ENCODE results near the gene CHN1. TPM values are rescaled to one million over a fixed set of nuclear protein-coding genes. Genes with fewer than 3 reads are reported as not detected.

CHN1 gene
- total RNA-seq, 1 donor from 2014 or later = 7.8 TPM

DNA sequence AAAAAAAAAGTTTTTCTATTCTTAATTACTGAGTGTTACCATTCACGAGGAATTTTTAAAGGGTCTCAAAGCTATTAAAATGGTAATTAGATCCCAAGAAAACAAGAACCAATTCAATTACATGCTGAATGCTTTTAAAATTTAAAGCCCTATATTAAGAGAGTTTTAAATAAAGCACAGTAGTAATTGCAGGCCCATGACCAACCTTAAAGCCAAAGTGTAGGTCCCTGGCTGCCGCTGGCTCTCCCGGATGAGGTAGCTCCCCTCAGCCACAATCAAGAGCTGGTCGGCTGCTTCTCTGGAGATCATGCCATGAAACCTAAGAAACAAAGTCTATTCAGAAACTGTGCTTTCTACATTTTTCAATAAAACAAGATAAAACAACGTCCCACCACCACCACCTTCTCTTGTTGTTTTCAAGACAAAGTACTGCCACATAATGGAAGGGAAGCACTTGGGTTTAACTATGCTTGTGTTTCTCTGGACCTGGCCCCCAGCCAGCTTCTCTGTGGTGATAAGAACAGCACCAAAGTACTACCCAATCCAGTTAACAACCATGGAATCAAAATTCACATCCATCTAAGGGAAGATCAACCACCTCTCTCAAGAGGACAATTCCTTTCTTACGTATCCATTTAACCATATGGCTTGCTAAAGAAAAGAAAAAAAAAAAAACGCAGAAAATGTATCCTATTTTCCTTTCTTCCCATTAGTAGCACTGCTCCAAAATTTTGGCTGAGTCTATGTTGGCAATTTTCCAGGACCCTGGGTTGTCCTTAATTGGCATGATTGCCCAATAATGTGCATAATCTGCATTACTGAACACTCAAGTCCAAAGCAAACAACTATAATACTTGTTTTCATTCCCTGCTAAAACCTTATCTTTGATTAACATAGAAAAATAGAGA is 90.1 kb downstream of the CHN1 start:
- H3K4me1 ChIP-seq (ENCODE audit: control insufficient read depth in 3 of 3, insufficient read depth in 3 of 3, low read length in 3 of 3) = no peaks in the 10 kb centered on the region
- no peak overlapping the region for H3K27ac ChIP-seq (ENCODE audit: low read depth, low read length)

DNA sequence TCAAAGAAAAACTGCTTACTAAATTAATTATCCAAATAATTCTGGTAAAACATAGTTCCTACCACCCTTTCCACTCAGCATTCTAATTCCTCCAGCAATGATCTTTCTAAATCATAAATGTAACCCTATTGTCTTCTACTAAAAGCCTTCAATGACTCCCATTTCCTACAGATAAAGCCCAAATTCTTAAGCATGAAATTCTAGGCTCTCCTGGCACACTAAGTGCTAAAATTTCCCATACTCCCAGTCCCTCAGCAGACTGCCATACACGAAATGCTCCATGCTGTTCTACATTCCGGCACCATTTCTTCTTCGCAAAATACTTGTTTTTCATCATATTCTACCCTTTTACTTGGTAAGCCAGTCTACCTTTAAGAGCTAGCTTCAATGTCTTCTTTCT is 96.9 kb downstream of the CHN1 start:
- no peak overlapping the region for H3K27ac ChIP-seq (ENCODE audit: low read depth, low read length)
- peaks cover 0 to 2% (median 0%) of the 10 kb centered on the region in 3 donors for H3K36me3 ChIP-seq (ENCODE audit: control insufficient read depth in 3 of 3, insufficient read depth in 3 of 3, low read length in 3 of 3)
- no peaks in the 10 kb centered on the region for H3K4me1 ChIP-seq (ENCODE audit: control insufficient read depth in 3 of 3, insufficient read depth in 3 of 3, low read length in 3 of 3)
- H3K4me3 ChIP-seq (ENCODE audit: low read length in 3 of 3) = no peak overlapping the region
- H3K9ac ChIP-seq (ENCODE audit: low read depth in 1 of 3, low read length in 3 of 3) = no peak overlapping the region
- H3K9me3 ChIP-seq (ENCODE audit: control insufficient read depth in 3 of 3, low read length in 3 of 3) = no peaks in the 10 kb centered on the region
- no peaks in the 10 kb centered on the region for H3K27me3 ChIP-seq (ENCODE audit: control insufficient read depth in 3 of 3, insufficient read depth in 3 of 3, low read length in 3 of 3)

More for the DNA sequence above, 90.1 kb downstream of the CHN1 start:
- Histone ChIP-seq H3K27me3 (ENCODE audit: control insufficient read depth in 3 of 3, insufficient read depth in 3 of 3, low read length in 3 of 3) (no peaks in the 10 kb centered on the region), H3K36me3 (ENCODE audit: control insufficient read depth in 3 of 3, insufficient read depth in 3 of 3, low read length in 3 of 3) (peaks cover 0 to 2% (median 0%) of the 10 kb centered on the region in 3 donors), H3K9ac (ENCODE audit: low read depth in 1 of 3, low read length in 3 of 3) (no peak overlapping the region), H3K4me3 (ENCODE audit: low read length in 3 of 3) (no peak overlapping the region), H3K9me3 (ENCODE audit: control insufficient read depth in 3 of 3, low read length in 3 of 3) (no peaks in the 10 kb centered on the region)

DNA sequence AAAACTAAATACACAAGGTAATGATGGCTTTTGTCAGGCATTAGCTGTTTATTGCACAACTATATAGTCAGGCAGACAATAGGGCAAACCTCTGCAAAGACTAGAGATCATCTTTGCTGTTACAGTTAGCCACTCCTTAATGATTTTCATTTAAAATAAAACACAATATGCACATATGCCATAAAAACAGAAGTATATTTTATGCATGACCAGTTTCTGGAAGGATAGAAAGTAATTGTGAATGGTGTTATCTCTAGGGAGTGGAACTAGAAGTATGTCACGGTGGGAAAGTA is 102.0 kb downstream of the CHN1 start:
- no peak overlapping the region for H3K4me3 ChIP-seq (ENCODE audit: low read length in 3 of 3)
- H3K27ac ChIP-seq (ENCODE audit: low read depth, low read length) = no peak overlapping the region
- peaks cover 0 to 2% (median 0%) of the 10 kb centered on the region in 3 donors for H3K4me1 ChIP-seq (ENCODE audit: control insufficient read depth in 3 of 3, insufficient read depth in 3 of 3, low read length in 3 of 3)
- H3K9ac ChIP-seq (ENCODE audit: low read depth in 1 of 3, low read length in 3 of 3) = no peak overlapping the region
- H3K36me3 ChIP-seq (ENCODE audit: control insufficient read depth in 3 of 3, insufficient read depth in 3 of 3, low read length in 3 of 3) = no peaks in the 10 kb centered on the region
- no peaks in the 10 kb centered on the region for H3K27me3 ChIP-seq (ENCODE audit: control insufficient read depth in 3 of 3, insufficient read depth in 3 of 3, low read length in 3 of 3)
- H3K9me3 ChIP-seq (ENCODE audit: control insufficient read depth in 3 of 3, low read length in 3 of 3) = no peaks in the 10 kb centered on the region

DNA sequence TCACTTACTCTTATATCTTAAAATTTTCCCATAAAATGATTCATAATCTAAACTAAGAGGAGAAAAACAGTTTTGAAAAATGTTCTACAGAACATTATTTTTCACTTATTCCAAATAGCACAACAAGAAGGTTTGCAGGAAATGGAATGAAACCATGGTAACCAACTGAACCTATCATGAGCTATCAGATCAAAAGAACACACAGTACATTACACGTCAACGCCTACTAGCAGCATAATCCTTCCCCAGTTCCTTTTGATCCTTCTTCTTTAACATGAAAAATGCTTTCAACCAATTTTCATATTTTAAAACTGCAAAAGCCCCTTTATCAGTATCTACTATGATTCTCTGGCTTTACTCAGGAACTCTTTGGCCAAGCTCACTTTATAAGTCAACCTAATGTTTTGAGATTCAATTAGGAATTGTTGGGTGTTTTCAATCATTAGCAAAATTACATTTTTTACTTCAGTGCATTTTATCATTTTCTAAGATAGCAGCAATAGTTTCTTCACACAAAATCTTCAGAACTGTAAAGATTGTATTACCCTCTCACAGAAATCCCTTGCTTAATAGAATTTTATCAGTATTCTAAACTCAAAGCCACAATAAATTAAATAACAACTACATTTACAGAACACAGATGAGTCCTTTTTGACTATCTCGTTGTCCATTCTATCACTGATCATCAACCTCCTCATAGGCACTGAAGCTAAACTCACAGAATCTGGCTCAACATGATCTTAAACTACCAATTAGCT is 102.5 kb downstream of the CHN1 start:
- Histone ChIP-seq H3K27ac (ENCODE audit: low read depth, low read length) (no peak overlapping the region), H3K9me3 (ENCODE audit: control insufficient read depth in 3 of 3, low read length in 3 of 3) (no peaks in the 10 kb centered on the region), H3K4me1 (ENCODE audit: control insufficient read depth in 3 of 3, insufficient read depth in 3 of 3, low read length in 3 of 3) (peaks cover 0 to 2% (median 0%) of the 10 kb centered on the region in 3 donors), H3K27me3 (ENCODE audit: control insufficient read depth in 3 of 3, insufficient read depth in 3 of 3, low read length in 3 of 3) (no peaks in the 10 kb centered on the region), H3K36me3 (ENCODE audit: control insufficient read depth in 3 of 3, insufficient read depth in 3 of 3, low read length in 3 of 3) (no peaks in the 10 kb centered on the region), H3K4me3 (ENCODE audit: low read length in 3 of 3) (no peak overlapping the region), H3K9ac (ENCODE audit: low read depth in 1 of 3, low read length in 3 of 3) (no peak overlapping the region)

DNA sequence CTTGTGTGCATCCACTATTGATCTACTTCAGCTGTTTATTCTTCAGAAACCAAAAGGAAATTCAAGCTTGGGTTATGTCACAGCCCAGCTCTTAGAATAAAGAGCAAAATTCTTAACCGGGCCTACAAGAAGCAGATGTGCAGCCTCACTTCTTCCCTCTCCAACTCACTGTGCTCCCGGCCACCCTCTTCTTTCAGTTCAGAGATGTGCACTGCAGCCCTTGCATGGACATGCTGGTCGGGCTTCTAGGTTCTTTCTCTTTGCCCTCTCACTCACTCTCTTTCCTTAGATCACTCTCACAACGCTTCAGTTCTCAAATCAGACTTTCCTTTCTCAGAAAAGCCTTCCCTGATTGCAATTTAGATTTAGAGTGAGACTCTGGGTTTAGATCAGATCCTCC is 104.1 kb downstream of the CHN1 start:
- no peaks in the 10 kb centered on the region for H3K36me3 ChIP-seq (ENCODE audit: control insufficient read depth in 3 of 3, insufficient read depth in 3 of 3, low read length in 3 of 3)
- H3K27ac ChIP-seq (ENCODE audit: low read depth, low read length) = no peak overlapping the region
- H3K27me3 ChIP-seq (ENCODE audit: control insufficient read depth in 3 of 3, insufficient read depth in 3 of 3, low read length in 3 of 3) = no peaks in the 10 kb centered on the region
- no peaks in the 10 kb centered on the region for H3K9me3 ChIP-seq (ENCODE audit: control insufficient read depth in 3 of 3, low read length in 3 of 3)
- H3K9ac ChIP-seq (ENCODE audit: low read depth in 1 of 3, low read length in 3 of 3) = no peak overlapping the region
- H3K4me3 ChIP-seq (ENCODE audit: low read length in 3 of 3) = no peak overlapping the region
- H3K4me1 ChIP-seq (ENCODE audit: control insufficient read depth in 3 of 3, insufficient read depth in 3 of 3, low read length in 3 of 3) = peaks cover 0 to 2% (median 0%) of the 10 kb centered on the region in 3 donors

DNA sequence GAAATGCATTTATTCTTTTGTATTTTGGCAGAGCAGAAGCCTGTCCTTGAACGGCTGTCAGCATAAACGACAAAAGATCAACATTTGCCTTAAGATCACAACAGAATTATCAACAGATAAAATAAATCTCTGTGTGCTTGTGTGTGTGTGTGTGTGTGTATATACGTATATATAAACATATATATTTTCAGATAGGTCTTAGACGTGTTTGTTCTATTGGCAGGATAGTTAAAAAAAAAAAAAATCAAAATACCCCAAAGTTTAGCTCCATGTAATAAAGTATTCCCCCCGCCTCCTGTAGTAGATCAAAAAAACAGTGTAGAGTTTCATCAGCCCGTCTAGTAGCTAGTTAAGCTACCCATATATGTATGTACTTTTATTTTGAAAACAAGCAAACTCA is 107.9 kb downstream of the CHN1 start:
- H3K4me3 ChIP-seq (ENCODE audit: low read length in 3 of 3) = no peak overlapping the region
- no peak overlapping the region for H3K27ac ChIP-seq (ENCODE audit: low read depth, low read length)
- H3K9me3 ChIP-seq (ENCODE audit: control insufficient read depth in 3 of 3, low read length in 3 of 3) = no peaks in the 10 kb centered on the region
- H3K27me3 ChIP-seq (ENCODE audit: control insufficient read depth in 3 of 3, insufficient read depth in 3 of 3, low read length in 3 of 3) = no peaks in the 10 kb centered on the region
- no peaks in the 10 kb centered on the region for H3K36me3 ChIP-seq (ENCODE audit: control insufficient read depth in 3 of 3, insufficient read depth in 3 of 3, low read length in 3 of 3)
- peaks cover 0 to 2% (median 0%) of the 10 kb centered on the region in 3 donors for H3K4me1 ChIP-seq (ENCODE audit: control insufficient read depth in 3 of 3, insufficient read depth in 3 of 3, low read length in 3 of 3)
- no peak overlapping the region for H3K9ac ChIP-seq (ENCODE audit: low read depth in 1 of 3, low read length in 3 of 3)

DNA sequence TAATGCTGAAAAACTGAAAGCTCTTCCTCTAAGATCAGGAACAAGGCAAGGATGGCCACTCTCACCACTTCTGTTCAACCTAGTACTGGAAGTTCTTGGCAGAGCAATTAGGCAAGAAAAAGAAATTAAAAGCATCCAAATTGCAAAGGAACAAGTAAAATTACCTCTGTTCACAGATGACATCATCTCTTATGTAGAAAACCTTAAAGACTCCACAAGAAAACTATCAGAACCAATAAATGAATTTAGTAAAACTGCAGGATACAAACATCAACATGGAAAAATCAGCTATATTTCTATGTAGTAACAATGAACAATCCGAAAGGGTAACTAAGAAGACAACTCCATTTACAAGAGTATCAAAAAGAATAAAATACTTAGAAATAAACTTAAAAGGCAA is 112.2 kb downstream of the CHN1 start:
- Histone ChIP-seq H3K9ac (ENCODE audit: low read depth in 1 of 3, low read length in 3 of 3) (no peak overlapping the region), H3K9me3 (ENCODE audit: control insufficient read depth in 3 of 3, low read length in 3 of 3) (no peaks in the 10 kb centered on the region), H3K4me3 (ENCODE audit: low read length in 3 of 3) (no peak overlapping the region), H3K27ac (ENCODE audit: low read depth, low read length) (no peak overlapping the region), H3K36me3 (ENCODE audit: control insufficient read depth in 3 of 3, insufficient read depth in 3 of 3, low read length in 3 of 3) (no peaks in the 10 kb centered on the region), H3K4me1 (ENCODE audit: control insufficient read depth in 3 of 3, insufficient read depth in 3 of 3, low read length in 3 of 3) (no peaks in the 10 kb centered on the region), H3K27me3 (ENCODE audit: control insufficient read depth in 3 of 3, insufficient read depth in 3 of 3, low read length in 3 of 3) (no peaks in the 10 kb centered on the region)

DNA sequence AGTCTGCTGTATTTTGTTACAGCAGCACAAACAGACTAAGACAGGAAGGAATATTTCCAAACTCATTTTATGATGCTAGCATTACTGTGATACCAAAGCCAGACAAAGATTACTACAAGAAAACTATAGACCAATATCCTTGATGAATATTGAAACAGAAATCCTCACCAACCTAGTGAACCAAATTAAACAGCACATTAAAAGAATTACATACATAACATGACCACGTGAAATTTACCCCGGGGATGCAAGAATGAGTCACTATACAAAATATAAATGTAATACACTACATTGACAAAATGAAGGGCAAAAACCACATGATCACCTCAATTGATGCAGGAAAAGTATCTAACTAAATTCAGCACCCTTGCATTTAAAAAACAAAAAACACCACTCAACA is 112.6 kb downstream of the CHN1 start:
- Histone ChIP-seq H3K27ac (ENCODE audit: low read depth, low read length) (no peak overlapping the region), H3K36me3 (ENCODE audit: control insufficient read depth in 3 of 3, insufficient read depth in 3 of 3, low read length in 3 of 3) (no peaks in the 10 kb centered on the region), H3K9ac (ENCODE audit: low read depth in 1 of 3, low read length in 3 of 3) (no peak overlapping the region), H3K4me3 (ENCODE audit: low read length in 3 of 3) (no peak overlapping the region), H3K9me3 (ENCODE audit: control insufficient read depth in 3 of 3, low read length in 3 of 3) (no peaks in the 10 kb centered on the region), H3K27me3 (ENCODE audit: control insufficient read depth in 3 of 3, insufficient read depth in 3 of 3, low read length in 3 of 3) (no peaks in the 10 kb centered on the region), H3K4me1 (ENCODE audit: control insufficient read depth in 3 of 3, insufficient read depth in 3 of 3, low read length in 3 of 3) (no peaks in the 10 kb centered on the region)

DNA sequence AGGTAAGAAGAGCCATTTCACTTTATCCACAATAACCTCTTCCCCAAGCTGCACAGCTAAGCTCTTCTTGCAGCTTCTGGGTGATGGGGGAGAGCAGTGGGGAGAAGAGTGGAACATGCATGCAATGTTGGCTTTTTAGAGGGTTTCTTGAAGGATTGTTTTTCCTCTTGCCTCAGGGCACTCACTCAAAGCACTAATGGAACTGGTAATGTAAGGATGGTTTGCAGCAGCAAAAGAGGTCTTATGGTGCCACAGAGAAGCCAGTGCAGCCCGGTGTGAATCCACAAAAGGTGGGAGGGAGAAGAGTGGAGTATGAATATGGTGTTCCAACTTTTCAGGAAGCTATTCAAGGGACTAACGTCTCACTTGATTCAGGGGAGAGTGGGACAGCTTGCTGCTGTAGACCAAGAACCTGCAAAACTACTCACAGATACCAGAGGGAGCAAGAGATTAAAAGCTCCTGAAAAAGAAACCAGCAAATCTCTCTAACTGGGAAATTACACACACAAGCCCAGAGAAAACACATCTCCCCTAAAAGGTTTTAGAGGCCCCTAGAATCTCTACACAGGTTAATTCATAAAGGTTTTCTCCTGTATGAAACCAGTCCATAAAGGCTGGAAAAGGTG is 116.4 kb downstream of the CHN1 start:
- no peaks in the 10 kb centered on the region for H3K9me3 ChIP-seq (ENCODE audit: control insufficient read depth in 3 of 3, low read length in 3 of 3)
- no peak overlapping the region for H3K27ac ChIP-seq (ENCODE audit: low read depth, low read length)
- no peaks in the 10 kb centered on the region for H3K36me3 ChIP-seq (ENCODE audit: control insufficient read depth in 3 of 3, insufficient read depth in 3 of 3, low read length in 3 of 3)
- H3K4me1 ChIP-seq (ENCODE audit: control insufficient read depth in 3 of 3, insufficient read depth in 3 of 3, low read length in 3 of 3) = no peaks in the 10 kb centered on the region
- no peak overlapping the region for H3K9ac ChIP-seq (ENCODE audit: low read depth in 1 of 3, low read length in 3 of 3)
- no peaks in the 10 kb centered on the region for H3K27me3 ChIP-seq (ENCODE audit: control insufficient read depth in 3 of 3, insufficient read depth in 3 of 3, low read length in 3 of 3)
- no peak overlapping the region for H3K4me3 ChIP-seq (ENCODE audit: low read length in 3 of 3)

DNA sequence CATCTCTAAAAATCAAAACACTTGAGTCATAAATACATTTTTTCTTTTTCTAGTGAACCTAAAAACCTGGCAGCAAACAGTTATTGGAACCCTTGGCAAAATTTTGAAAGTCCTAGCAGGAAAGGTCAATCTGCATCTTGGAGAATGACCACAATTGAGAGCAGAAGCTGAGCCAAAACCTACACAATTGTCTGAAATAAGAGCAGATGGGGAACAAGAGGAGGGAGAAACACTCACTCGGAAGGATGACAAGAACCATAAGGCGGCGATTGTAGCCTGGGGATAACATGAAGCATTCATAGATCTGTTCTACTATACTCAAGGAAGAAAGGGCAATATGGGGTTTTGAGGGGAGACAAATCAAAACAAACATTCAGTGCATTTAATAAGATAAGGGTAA is 117.0 kb downstream of the CHN1 start:
- Histone ChIP-seq H3K36me3 (ENCODE audit: control insufficient read depth in 3 of 3, insufficient read depth in 3 of 3, low read length in 3 of 3) (no peaks in the 10 kb centered on the region), H3K9ac (ENCODE audit: low read depth in 1 of 3, low read length in 3 of 3) (no peak overlapping the region), H3K4me1 (ENCODE audit: control insufficient read depth in 3 of 3, insufficient read depth in 3 of 3, low read length in 3 of 3) (no peaks in the 10 kb centered on the region), H3K27ac (ENCODE audit: low read depth, low read length) (no peak overlapping the region), H3K4me3 (ENCODE audit: low read length in 3 of 3) (no peak overlapping the region), H3K9me3 (ENCODE audit: control insufficient read depth in 3 of 3, low read length in 3 of 3) (no peaks in the 10 kb centered on the region), H3K27me3 (ENCODE audit: control insufficient read depth in 3 of 3, insufficient read depth in 3 of 3, low read length in 3 of 3) (no peaks in the 10 kb centered on the region)

Measured in skeletal muscle tissue (tissue), 4 donors.